Brain microvascular endothelial cell (primary cell): Measurements from ENCODE around the gene SZRD1.

ENCODE experiments used
- DNase-seq: peaks from one replicate; pipeline ENCODE4 v3.0.0-alpha.2; 2020
- H3K27ac ChIP-seq: fragments of 250-450 bp; sonication (Bioruptor Pico); 2 replicates; pipeline ENCODE4 v1.5.1; 2020; ENCODE audit warnings: mild to moderate bottlenecking, moderate library complexity
- H3K27me3 ChIP-seq: fragments of 250-450 bp; sonication (Bioruptor Pico); replicated peaks from 2 replicates; pipeline ENCODE4 v1.5.1; 2020; ENCODE audit warnings: mild to moderate bottlenecking
- H3K36me3 ChIP-seq: fragments of 250-450 bp; sonication (Bioruptor Pico); replicated peaks from 2 replicates; pipeline ENCODE4 v1.5.1; 2020; ENCODE audit warnings: mild to moderate bottlenecking
- H3K4me3 ChIP-seq: 2 replicates; pipeline ENCODE4 v1.5.1; 2011; ENCODE audit warnings: low read depth, mild to moderate bottlenecking, control low read depth, low read length, moderate library complexity
- in situ Hi-C: cut with HindIII; loops from 2 replicates; pipeline ENCODE4 v1.10.0; 2017; ENCODE audit warnings: low sequenced_read_pairs, low pct_ligation_motif_present
- TF ChIP-seq, protein P1 (sequence below): IDR thresholded peaks from 2 replicates; pipeline ENCODE4 v1.5.1; 2011; ENCODE audit warnings: low read depth, mild to moderate bottlenecking, moderate library complexity, low read length, control low read depth, inconsistent platforms; ENCODE audit errors: missing control alignments

Gene SZRD1

DNA sequence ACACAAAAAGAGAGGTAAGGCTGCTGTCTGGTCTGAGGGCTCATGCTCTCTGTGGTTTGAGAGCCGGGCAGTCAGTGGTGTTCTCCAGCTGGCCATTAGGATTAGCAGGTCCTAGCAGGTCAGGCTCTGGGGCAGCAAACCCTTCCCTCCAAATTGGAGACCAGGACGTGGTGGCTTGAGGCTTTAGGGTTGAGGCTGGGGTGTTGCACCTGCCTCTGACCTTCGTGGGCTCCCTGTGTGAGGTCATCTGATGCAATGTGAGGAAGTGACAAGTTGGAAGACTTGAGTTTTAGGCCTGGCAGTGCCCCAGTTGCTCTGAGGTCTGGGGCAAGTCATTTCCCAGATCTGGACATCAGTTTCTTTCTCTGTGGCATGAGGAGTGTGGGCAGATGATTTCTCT lies 24.4 kb downstream of the SZRD1 start:
- in situ Hi-C loops: no loop called here
- Histone ChIP-seq H3K27me3 (no peaks in the 10 kb centered on the region), H3K36me3 (peaks cover 24% of the 10 kb centered on the region), H3K27ac (no peak overlapping the region), H3K4me3 (no peak overlapping the region)
- DNase-seq: no peak
- TF ChIP-seq, protein P1, sequence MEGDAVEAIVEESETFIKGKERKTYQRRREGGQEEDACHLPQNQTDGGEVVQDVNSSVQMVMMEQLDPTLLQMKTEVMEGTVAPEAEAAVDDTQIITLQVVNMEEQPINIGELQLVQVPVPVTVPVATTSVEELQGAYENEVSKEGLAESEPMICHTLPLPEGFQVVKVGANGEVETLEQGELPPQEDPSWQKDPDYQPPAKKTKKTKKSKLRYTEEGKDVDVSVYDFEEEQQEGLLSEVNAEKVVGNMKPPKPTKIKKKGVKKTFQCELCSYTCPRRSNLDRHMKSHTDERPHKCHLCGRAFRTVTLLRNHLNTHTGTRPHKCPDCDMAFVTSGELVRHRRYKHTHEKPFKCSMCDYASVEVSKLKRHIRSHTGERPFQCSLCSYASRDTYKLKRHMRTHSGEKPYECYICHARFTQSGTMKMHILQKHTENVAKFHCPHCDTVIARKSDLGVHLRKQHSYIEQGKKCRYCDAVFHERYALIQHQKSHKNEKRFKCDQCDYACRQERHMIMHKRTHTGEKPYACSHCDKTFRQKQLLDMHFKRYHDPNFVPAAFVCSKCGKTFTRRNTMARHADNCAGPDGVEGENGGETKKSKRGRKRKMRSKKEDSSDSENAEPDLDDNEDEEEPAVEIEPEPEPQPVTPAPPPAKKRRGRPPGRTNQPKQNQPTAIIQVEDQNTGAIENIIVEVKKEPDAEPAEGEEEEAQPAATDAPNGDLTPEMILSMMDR: no peak

DNA sequence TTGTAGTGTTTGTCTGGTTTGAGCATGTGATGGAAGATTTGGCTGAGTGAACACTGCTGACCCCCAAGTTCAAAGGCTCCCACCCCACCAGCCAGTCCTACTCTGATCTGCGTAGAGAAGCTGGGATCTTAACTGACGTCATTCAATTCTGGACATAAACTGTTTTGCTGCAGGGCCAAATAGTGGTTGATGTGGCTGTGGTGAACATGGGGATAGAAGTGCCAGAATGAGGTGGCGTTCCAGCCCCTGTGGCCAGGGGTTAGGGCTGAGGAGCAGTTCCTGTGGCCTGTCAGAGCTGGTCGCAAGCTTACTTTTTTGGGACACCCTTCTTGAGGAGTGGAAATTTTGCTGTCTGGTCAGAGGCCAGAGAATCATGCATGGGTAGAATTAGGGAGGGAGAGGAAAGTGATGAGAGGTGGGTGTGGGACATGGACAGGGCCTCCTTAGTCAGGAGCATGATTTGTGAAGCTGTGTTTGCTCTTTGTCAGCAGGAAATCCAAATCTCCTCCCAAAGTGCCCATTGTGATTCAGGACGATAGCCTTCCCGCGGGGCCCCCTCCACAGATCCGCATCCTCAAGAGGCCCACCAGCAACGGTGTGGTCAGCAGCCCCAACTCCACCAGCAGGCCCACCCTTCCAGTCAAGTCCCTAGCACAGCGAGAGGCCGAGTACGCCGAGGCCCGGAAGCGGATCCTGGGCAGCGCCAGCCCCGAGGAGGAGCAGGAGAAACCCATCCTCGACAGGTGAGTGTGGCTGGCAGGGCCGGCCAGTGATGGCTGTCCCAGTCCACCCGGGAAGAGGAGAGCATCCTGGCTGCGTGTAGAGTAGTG lies 25.9 kb downstream of the SZRD1 start:
- H3K4me3 ChIP-seq: no peak overlapping the region
- in situ Hi-C loops: no loop called here
- no peak for DNase-seq
- peaks cover 35% of the 10 kb centered on the region for H3K36me3 ChIP-seq
- H3K27me3 ChIP-seq: no peaks in the 10 kb centered on the region
- no peak overlapping the region for H3K27ac ChIP-seq
- TF ChIP-seq, protein P1: no peak

DNA sequence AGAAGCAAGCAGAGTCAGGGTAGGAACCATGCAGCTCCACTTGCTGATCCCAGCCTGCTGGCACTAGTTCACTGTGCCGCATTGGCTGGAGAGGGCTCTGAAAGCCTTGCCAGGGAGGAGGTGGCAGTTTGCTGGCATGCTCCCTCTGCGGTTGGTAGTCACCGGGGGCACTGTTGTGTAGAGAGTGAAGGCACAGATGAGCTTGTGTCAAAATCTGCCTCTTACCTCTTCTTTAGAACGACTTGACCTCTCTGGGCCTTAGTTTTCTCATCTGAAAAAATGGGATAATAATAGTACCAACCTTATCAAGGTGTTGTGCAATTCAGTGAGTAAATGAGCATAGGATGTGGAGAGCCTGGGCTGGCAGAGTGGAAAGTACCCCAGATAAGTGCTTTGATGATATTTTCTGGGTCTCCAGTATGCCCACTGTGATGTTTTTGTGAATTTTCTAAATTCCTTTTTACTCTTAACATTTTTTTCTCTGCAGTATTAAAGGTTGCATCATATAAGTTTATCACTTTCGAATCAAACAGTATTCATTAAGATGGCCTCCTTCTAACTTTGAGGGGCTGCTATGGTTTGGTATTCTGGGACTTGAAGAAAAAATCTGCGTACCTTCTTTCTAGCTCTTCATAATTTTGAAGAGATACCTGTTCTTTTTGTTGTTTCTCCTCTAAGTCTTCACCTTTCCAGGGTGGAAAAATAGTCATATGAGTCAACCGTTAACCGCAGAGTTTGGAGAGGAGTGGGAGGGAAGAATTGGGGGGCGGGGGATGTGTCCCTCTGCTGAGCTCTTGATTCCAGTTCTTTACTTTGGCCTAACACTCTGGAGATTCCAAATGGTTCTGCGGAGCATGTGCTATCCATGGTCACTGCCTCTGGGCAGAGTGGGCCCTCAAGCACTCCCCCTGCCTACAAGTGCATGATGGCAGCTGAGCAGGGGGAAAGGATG lies 26.8 kb downstream of the SZRD1 start:
- no peak for DNase-seq
- H3K36me3 ChIP-seq: peaks cover 39% of the 10 kb centered on the region
- in situ Hi-C loops: no loop called here
- H3K27ac ChIP-seq: no peak overlapping the region
- H3K27me3 ChIP-seq: no peaks in the 10 kb centered on the region
- H3K4me3 ChIP-seq: no peak overlapping the region
- TF ChIP-seq, protein P1: no peak

DNA sequence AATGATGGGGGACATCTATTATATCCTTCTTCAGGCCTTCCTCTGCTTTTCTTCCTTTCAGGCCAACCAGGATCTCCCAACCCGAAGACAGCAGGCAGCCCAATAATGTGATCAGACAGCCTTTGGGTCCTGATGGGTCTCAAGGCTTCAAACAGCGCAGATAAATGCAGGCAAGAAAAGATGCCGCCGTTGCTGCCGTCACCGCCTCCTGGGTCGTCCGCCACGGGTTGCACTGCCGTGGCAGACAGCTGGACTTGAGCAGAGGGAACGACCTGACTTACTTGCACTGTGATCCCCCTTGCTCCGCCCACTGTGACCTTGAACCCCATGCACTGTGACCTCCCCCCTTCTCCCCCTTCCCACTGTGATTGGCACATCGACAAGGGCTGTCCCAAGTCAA lies 27.9 kb downstream of the SZRD1 start:
- in situ Hi-C loops: no loop called here
- Histone ChIP-seq H3K36me3 (peaks cover 39% of the 10 kb centered on the region), H3K4me3 (no peak overlapping the region), H3K27me3 (no peaks in the 10 kb centered on the region), H3K27ac (no peak overlapping the region)
- no peak for DNase-seq
- TF ChIP-seq, protein P1: no peak

DNA sequence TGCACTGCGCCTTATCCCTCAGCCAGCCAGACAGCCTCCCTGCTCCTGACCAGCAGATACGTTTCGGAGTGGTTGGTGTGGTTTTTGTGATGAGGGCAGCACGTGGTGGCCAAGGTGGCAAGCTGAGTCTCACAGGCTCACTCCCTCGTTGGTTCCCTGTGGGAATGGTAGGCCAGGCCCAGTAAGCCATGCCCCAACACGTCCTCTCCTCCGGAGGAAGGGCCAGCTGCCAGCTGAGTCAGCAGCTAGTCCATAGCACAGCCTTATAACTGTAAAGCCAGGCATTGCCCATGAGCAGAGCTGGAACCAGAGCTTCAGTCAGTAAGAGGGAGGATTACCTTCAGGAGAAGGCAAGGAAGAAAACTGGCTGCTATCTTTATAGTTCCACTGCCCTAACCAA lies 29.5 kb downstream of the SZRD1 start:
- in situ Hi-C loops: no loop called here
- Histone ChIP-seq H3K36me3 (peaks cover 44% of the 10 kb centered on the region), H3K27me3 (no peaks in the 10 kb centered on the region), H3K4me3 (no peak overlapping the region), H3K27ac (no peak overlapping the region)
- TF ChIP-seq, protein P1: no peak
- DNase-seq: peak; percentile 64
